Psoas muscle (tissue), 8 donors: Measurements from ENCODE around the gene UTRN. TPM values are rescaled to one million over a fixed set of nuclear protein-coding genes. Genes with fewer than 3 reads are reported as not detected.
A peak's percentile ranks its signal among the peaks of the same experiment; 100 is the strongest.

ENCODE experiments used
- ATAC-seq, 4 donors: fragments of 200-7000 bp; cut with Tn5 transposase; one replicate each; pipeline ENCODE4 v1.9.1; 2020; ENCODE audit warnings: moderate library complexity in 3 of 4, mild to moderate bottlenecking in 2 of 4
- DNase-seq, 2 donors: peaks; one replicate each; pipeline ENCODE4 v3.0.0-alpha.2; 2020
- H3K27ac ChIP-seq: fragments of 200-600 bp; one replicate; pipeline ENCODE4 v1.8.0; 2022
- H3K27me3 ChIP-seq, 3 donors: fragments of 200-600 bp in 1 of 3; one replicate each; pipeline versions ENCODE4 v1.6.1 to v1.8.0; 2013 to 2022; ENCODE audit warnings: low read length in 2 of 3, mild to moderate bottlenecking in 2 of 3, moderate library complexity in 1 of 3; ENCODE audit not compliant: insufficient read depth in 3 of 3
- H3K36me3 ChIP-seq, 2 donors: fragments of 200-600 bp in 1 of 2; one replicate each; pipeline versions ENCODE4 v1.6.1 to v1.8.0; 2013 to 2022; ENCODE audit warnings: low read depth in 1 of 2, mild to moderate bottlenecking in 1 of 2, moderate library complexity in 1 of 2; ENCODE audit not compliant: insufficient read depth in 1 of 2
- H3K4me1 ChIP-seq: fragments of 200-600 bp; one replicate; pipeline ENCODE4 v1.8.0; 2022
- H3K4me3 ChIP-seq: fragments of 200-600 bp; one replicate; pipeline ENCODE4 v1.8.0; 2022; ENCODE audit warnings: mild to moderate bottlenecking
- H3K9me3 ChIP-seq: fragments of 200-600 bp; one replicate; pipeline ENCODE4 v1.8.0; 2022
- CTCF ChIP-seq: fragments of 200-600 bp; IDR thresholded peaks from one replicate; pipeline ENCODE4 v1.8.0; 2022; ENCODE audit warnings: antibody characterized with exemption
- WGBS, 3 donors: extraction: QIAGEN DNeasy Blood & Tissue Kit; methylation state at CpG; one replicate each; pipeline versions ENCODE4 v1.1.6 to v1.1.7; 2013; 5-methylcytosine and 5-hydroxymethylcytosine counted together
- intact Hi-C, 2 donors: fragments of 100-400 bp; cut with DNase I; formaldehyde crosslinking; loops; one replicate each; pipeline versions ENCODE4 v1.11.0 to v1.14.2; 2022
- long read RNA-seq, 2 donors: library from polyadenylated mRNA; unstranded; transcript quantifications; one replicate each; pipeline ENCODE4 v2.0.0, GENCODE V29; 2021
- polyA plus RNA-seq, 3 donors: library from polyadenylated mRNA; stranded (reverse); fragments of 200-250 nt; gene quantifications; one replicate each; pipeline ENCODE4 v1.2.3, GENCODE V29; 2013
- total RNA-seq, 4 donors: library from RNA; stranded (reverse); fragmentation: NEBNext Ultra II Directional in 2 of 4; extraction: Animal tissue kit (Norgen Biotek cat#: 25700) in 2 of 4; gene quantifications; one replicate each; pipeline versions ENCODE4 v1.2.1 to v1.2.4, GENCODE V29; 2021 to 2023
- donor health status: healthy with polysubstance abuse.
- donor health status: DM: no; HTN: no; CAD: no; lungs with moderate emphysema.
- donor health status: Bipolar disorder and iron deficiency.
- donor health status: healthy.
- donor health status: DM: yes; HTN: yes; CAD: no.
- donor health status: DM: no; HTN: no; CAD: no.
- donor health status: DM: no; HTN: no; CAD: no.
- donor health status: DM: yes; HTN: yes; CAD: no.

Gene UTRN
- 10 to 100 TPM; 29.1 to 64.9 (median 43.7) TPM for total RNA-seq
- polyA plus RNA-seq, result 10 to 100 TPM in 1 of 3 donors, 1 to 10 TPM in 2; 6.0 to 10.8 (median 8.6) TPM
- long read RNA-seq, donor 1, partial matches to known transcripts, result 2 of 6 reads
- long read RNA-seq, donor 1, other reads (novel, unspliced or antisense), result 4 of 6 reads
- long read RNA-seq, donor 2, partial matches to known transcripts, result 3 of 12 reads
- long read RNA-seq, donor 2, other reads (novel, unspliced or antisense), result 9 of 12 reads

- ATAC-seq, result peak; percentile 81 to 85 (median 83)
- Histone ChIP-seq H3K4me3 (peak within 1 kb of the TSS; percentile 93), H3K4me1 (peaks cover 8% of the 10 kb centered on the region), H3K36me3 (no peaks in the 10 kb centered on the region), H3K27me3 (no peaks in the 10 kb centered on the region), H3K27ac (peak within 1 kb of the TSS; percentile 86), H3K9me3 (no peaks in the 10 kb centered on the region)
- DNase-seq, result peak; percentile 85 to 88
- WGBS, 3 donors, result 0% methylated on average over 64 to 84 of the region's 84 CpGs
- intact Hi-C loops, result loop anchor here (1.0 to 5.0 kb wide), 5 partner anchors 62 to 192 kb away; partner anchors contain the start of gene SF3B5 (in 1 of the 2)
- no peak for TF ChIP-seq CTCF
Measured at GRCh38 chr6:144284783-144285547, at the start of gene UTRN. TSS of gene UTRN (plus strand) at chr6:144285335. CDS start at chr6:144291829, 6,494 bp downstream.

- intact Hi-C loops, result no loop called here
- Histone ChIP-seq H3K9me3 (no peaks in the 10 kb centered on the region), H3K4me1 (no peaks in the 10 kb centered on the region), H3K27ac (no peak overlapping the region), H3K36me3 (no peaks in the 10 kb centered on the region), H3K4me3 (no peak overlapping the region), H3K27me3 (no peaks in the 10 kb centered on the region)
- TF ChIP-seq CTCF, result no peak
- 95 to 99% (median 98%) methylated on average over 4 of the region's 4 CpGs for WGBS, 3 donors
- DNase-seq, result no peak
- peak in 2 of 4 donors; percentile 25 to 38 for ATAC-seq
Measured at GRCh38 chr6:144244688-144245087, 40.4 kb upstream of the UTRN start.

GRCh38 chr6:144246988-144247387 is 38.1 kb upstream of the UTRN start:
- ATAC-seq, result no peak
- H3K4me3 ChIP-seq, result no peak overlapping the region
- H3K9me3 ChIP-seq, result no peaks in the 10 kb centered on the region
- no peak for TF ChIP-seq CTCF
- no peak for DNase-seq
- WGBS, 3 donors, result 76 to 78% (median 77%) methylated on average over 5 of the region's 5 CpGs
- no peak overlapping the region for H3K27ac ChIP-seq
- H3K4me1 ChIP-seq, result no peaks in the 10 kb centered on the region
- no peaks in the 10 kb centered on the region for H3K36me3 ChIP-seq
- no peaks in the 10 kb centered on the region for H3K27me3 ChIP-seq
- intact Hi-C loops, result no loop called here

GRCh38 chr6:144248003-144248402 is 37.1 kb upstream of the UTRN start:
- no peaks in the 10 kb centered on the region for H3K4me1 ChIP-seq
- H3K9me3 ChIP-seq, result no peaks in the 10 kb centered on the region
- no peak for TF ChIP-seq CTCF
- 66 to 80% (median 68%) methylated on average over 2 of the region's 2 CpGs for WGBS, 3 donors
- no peak overlapping the region for H3K27ac ChIP-seq
- intact Hi-C loops, result no loop called here
- H3K4me3 ChIP-seq, result no peak overlapping the region
- DNase-seq, result no peak
- no peaks in the 10 kb centered on the region for H3K36me3 ChIP-seq
- no peak for ATAC-seq
- no peaks in the 10 kb centered on the region for H3K27me3 ChIP-seq
